Stimulated activated CD4-positive, alpha-beta T cell treated with anti-CD3 and anti-CD28 coated beads, Interleukin-2, amount 100 ng/mL, for 24 hours (primary cell): ENCODE data around the gene TMOD4.
"Not testable (repeated sequence)": the region's sequence is repeated elsewhere in the genome, so short reads cannot be mapped to it uniquely, and the experiment has no call there.

Source experiments
- DNase-seq, 2 donors: peaks; one replicate each; pipeline ENCODE4 v3.0.0-alpha.2; 2020

TMOD4 gene

GRCh38 chr1:151175863-151176262 lies at the start of gene TMOD4:
Gene TMOD4, minus strand, starts transcription at chr1:151175981. Its CDS starts 1,106 bp downstream, at chr1:151174875.
- DNase-seq: no peak

GRCh38 chr1:151222130-151222529 lies 46.3 kb upstream of the TMOD4 start:
- DNase-seq: no peak

GRCh38 chr1:151221616-151222015 lies 45.8 kb upstream of the TMOD4 start:
- no peak for DNase-seq

GRCh38 chr1:151213560-151213959 lies 37.8 kb upstream of the TMOD4 start:
- DNase-seq: no peak

GRCh38 chr1:151211972-151212705 lies 36.4 kb upstream of the TMOD4 start:
- peak in 1 of 2 donors; percentile 6 for DNase-seq

- no peak for DNase-seq
These were observed 35.0 kb upstream of the TMOD4 start for GRCh38 chr1:151210830-151211229.

GRCh38 chr1:151205381-151205965 lies 29.7 kb upstream of the TMOD4 start:
- DNase-seq: not testable (repeated sequence)

- peak in 1 of 2 donors; percentile 19 for DNase-seq
These were observed 24.2 kb upstream of the TMOD4 start for GRCh38 chr1:151199873-151200581.

- DNase-seq: peak; percentile 99
These were observed 22.7 kb upstream of the TMOD4 start, which contains the start of gene PIP5K1A for GRCh38 chr1:151198254-151199127. Gene PIP5K1A, plus strand, starts transcription at chr1:151198552. Its CDS starts 445 bp downstream, at chr1:151198997.

- no peak for DNase-seq
These were observed 22.1 kb upstream of the TMOD4 start for GRCh38 chr1:151197863-151198253.

GRCh38 chr1:151196292-151196800 lies 20.6 kb upstream of the TMOD4 start:
- DNase-seq: peak; percentile 50 to 56

- not testable (repeated sequence) for DNase-seq
These were observed 19.3 kb upstream of the TMOD4 start for GRCh38 chr1:151194894-151195594.

GRCh38 chr1:151193856-151194255 lies 18.1 kb upstream of the TMOD4 start:
- DNase-seq: no peak

GRCh38 chr1:151193304-151193703 lies 17.5 kb upstream of the TMOD4 start:
- no peak for DNase-seq

- DNase-seq: no peak
These were observed 16.3 kb upstream of the TMOD4 start for GRCh38 chr1:151192047-151192446.

GRCh38 chr1:151189637-151190445 lies 14.1 kb upstream of the TMOD4 start, which contains the start of gene VPS72:
Gene VPS72, minus strand, starts transcription at chr1:151190197. Its CDS starts 76 bp downstream, at chr1:151190121.
- peak; percentile 86 for DNase-seq

- DNase-seq: not testable (repeated sequence)
These were observed 12.9 kb upstream of the TMOD4 start for GRCh38 chr1:151188667-151189066.

- DNase-seq: no peak
These were observed 11.4 kb upstream of the TMOD4 start for GRCh38 chr1:151187205-151187604.

- DNase-seq: no peak
These were observed 8.4 kb upstream of the TMOD4 start for GRCh38 chr1:151184211-151184610.

- no peak for DNase-seq
These were observed 799 bp upstream of the TMOD4 start for GRCh38 chr1:151176514-151177045.
